GDM1 (cell line): ENCODE measurements around the gene KDM6B.
"Not testable (repeated sequence)": the region's sequence is repeated elsewhere in the genome, so short reads cannot be mapped to it uniquely, and the experiment has no call there.

Experiments
- DNase-seq: peaks from one replicate; lab custom pipeline; 2025; lab: John Stamatoyannopoulos, UW

KDM6B gene

GRCh38 chr17:7852262-7852670 lies 18.2 kb downstream of the KDM6B start:
- no peak for DNase-seq

GRCh38 chr17:7852919-7853690 lies 19.1 kb downstream of the KDM6B start:
- DNase-seq: no peak

- no peak for DNase-seq
These were observed 19.6 kb downstream of the KDM6B start for GRCh38 chr17:7853691-7854038.

DNA sequence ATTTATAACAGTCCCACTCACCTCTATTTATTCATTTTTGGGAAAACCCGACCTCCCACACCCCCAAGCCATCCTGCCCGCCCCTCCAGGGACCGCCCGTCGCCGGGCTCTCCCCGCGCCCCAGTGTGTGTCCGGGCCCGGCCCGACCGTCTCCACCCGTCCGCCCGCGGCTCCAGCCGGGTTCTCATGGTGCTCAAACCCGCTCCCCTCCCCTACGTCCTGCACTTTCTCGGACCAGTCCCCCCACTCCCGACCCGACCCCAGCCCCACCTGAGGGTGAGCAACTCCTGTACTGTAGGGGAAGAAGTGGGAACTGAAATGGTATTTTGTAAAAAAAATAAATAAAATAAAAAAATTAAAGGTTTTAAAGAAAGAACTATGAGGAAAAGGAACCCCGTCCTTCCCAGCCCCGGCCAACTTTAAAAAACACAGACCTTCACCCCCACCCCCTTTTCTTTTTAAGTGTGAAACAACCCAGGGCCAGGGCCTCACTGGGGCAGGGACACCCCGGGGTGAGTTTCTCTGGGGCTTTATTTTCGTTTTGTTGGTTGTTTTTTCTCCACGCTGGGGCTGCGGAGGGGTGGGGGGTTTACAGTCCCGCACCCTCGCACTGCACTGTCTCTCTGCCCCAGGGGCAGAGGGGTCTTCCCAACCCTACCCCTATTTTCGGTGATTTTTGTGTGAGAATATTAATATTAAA lies 20.2 kb downstream of the KDM6B start:
- no peak for DNase-seq

DNA sequence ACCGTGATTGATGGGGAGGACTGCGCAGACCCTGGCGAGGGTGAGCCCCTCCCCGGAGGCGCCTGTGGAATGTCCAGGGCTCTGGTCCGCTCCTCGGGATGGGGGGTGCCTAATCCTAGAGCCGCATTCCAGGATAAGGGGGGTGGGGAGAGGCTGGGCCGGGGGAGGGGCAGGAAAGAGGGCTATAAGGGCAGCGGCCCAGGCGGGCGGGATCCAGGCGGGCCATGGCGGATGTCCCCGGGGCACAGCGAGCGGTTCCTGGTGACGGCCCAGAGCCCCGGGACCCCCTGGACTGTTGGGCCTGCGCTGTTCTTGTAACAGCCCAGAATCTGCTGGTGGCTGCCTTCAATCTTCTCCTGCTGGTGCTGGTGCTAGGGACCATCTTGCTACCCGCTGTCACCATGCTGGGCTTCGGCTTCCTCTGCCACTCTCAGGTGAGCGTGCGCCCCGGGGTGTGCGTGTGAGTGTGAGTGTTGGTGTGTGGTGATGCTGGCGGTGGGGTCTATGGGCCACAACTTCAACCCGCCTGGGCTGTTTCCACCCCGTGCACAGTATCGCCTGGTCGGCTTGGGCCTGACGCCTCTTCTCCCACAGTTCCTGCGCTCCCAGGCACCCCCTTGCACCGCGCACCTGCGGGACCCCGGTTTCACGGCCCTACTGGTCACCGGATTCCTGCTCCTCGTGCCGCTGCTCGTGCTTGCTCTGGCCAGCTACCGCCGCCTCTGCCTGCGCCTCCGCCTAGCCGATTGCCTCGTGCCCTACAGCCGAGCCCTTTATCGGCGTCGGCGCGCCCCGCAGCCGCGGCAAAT lies 21.0 kb downstream of the KDM6B start, which contains the start of gene TMEM88:
TMEM88 (plus strand) TSS at position 216 of the 809 bp plus-strand sequence; CDS start at position 225, 9 bp downstream.
- DNase-seq: no peak

- no peak for DNase-seq
These were observed 21.6 kb downstream of the KDM6B start for GRCh38 chr17:7855660-7856010.

GRCh38 chr17:7856011-7856810 lies 22.2 kb downstream of the KDM6B start:
- DNase-seq: peak; percentile 60

- peak; percentile 98 for DNase-seq
These were observed 23.0 kb downstream of the KDM6B start, which contains the start of gene NAA38 for GRCh38 chr17:7856811-7857712. Gene NAA38 (minus strand): TSS chr17:7857559. CDS start chr17:7857463, 96 bp downstream.

DNA sequence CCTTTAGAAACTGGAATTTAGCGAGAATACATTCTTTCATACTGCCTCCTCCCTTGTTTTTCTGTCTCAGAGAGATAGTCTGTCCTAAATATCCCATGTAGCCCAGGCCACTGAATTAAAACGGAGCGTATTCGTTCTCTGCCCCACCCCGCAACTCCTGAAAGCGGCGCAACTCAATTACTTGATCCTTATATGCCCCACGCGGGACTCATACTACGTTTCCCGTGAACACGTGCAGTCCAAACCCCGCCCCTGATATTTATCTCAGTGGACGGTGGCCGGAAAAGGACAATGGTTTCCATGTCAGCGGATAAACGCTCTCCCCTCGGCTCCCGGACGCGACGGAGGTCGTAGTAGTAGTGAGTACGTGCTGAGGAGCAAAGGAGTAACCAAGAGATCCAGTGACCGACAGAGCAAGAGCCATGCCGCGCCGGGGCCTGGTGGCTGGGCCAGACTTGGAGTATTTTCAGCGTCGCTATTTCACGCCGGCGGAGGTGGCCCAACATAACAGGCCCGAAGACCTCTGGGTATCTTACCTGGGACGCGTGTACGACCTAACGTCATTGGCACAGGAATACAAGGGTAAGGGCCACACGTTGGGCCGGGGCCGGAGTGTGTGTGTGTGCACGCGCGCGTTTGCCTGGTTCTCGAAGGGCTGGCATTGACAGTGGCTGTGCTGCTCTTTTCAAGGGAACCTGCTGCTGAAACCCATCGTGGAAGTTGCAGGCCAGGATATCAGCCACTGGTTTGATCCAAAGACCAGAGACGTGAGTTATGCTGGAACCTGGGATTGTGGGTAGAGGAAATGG lies 23.9 kb downstream of the KDM6B start, which contains the start of gene CYB5D1:
CYB5D1 (plus strand) TSS at position 291 of the 809 bp plus-strand sequence; CDS start at position 423, 132 bp downstream.
- peak; percentile 91 for DNase-seq

GRCh38 chr17:7858522-7858810 lies 24.4 kb downstream of the KDM6B start:
- no peak for DNase-seq

DNA sequence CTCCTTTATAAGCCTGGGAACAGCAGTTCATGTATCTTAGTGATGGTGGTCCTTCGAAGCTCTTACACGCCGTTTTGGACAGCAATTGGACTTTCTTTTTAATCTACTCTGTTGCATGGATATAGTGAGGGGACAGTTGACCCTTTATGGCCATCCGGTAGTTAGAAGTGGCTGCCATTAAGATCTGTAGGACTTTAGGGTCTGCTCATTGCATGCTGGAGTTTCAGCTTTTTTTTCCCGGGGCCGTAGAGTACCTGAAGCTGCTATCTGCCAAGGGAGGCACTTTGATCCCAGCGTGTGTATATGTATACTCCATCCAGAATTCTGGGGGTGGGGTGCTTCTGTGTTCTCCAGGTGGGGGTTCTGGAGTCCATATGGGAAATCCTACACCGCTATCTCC lies 25.0 kb downstream of the KDM6B start:
- DNase-seq: no peak

DNA sequence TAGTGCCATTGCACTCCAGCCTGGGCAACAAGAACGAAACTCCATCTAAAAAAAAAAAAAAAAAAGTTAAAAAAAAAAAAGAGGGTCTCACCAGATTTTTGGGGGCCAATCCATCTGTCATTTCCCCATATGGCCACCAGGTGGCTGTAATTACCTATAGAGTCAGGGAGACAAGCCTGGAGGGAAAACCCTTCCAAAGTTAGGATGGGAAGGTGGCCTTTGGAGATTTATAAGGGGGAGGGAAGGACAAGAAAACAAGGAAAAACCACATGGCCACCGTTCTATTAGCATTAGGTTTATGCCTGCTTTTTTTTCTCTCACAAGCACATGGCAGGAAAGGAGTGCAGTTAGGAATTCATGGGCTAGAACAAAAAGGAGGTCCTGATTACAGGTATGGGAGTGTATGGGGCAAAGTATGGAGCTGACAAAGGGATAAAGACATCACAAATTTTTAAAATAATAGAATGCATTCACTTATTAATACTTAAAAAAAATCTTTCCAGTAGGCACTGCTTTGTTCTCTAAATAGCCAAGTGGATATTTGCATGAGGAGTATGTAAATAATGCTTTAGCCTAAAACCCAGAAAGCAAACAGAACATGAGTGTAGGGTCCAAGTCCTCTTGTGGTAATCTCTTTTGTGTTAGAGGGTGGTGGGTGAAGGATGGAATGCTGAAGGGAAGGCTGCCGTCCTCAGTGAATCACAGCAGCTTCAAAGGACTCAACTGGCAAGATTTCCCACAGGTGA lies 28.8 kb downstream of the KDM6B start:
- DNase-seq: peak; percentile 15

DNA sequence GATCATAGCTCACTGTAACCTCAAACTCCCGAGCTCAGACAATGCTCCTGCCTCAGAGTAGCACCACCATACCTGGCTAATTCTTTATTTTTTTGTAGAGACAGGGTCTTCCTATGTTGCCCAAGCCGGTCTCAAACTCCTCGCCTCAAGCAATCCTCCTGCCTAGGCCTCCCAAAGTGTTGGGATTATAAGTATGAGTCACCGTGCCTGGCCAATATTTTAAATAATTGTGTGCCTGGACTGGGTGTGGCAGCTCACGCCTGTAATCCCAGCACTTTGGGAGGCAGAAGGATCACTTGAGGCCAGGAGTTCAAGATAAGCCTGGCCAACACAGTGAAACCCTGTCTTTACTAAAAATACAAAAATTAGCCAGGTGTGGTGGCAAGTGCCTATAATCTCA lies 30.4 kb downstream of the KDM6B start:
- DNase-seq: not testable (repeated sequence)

DNA sequence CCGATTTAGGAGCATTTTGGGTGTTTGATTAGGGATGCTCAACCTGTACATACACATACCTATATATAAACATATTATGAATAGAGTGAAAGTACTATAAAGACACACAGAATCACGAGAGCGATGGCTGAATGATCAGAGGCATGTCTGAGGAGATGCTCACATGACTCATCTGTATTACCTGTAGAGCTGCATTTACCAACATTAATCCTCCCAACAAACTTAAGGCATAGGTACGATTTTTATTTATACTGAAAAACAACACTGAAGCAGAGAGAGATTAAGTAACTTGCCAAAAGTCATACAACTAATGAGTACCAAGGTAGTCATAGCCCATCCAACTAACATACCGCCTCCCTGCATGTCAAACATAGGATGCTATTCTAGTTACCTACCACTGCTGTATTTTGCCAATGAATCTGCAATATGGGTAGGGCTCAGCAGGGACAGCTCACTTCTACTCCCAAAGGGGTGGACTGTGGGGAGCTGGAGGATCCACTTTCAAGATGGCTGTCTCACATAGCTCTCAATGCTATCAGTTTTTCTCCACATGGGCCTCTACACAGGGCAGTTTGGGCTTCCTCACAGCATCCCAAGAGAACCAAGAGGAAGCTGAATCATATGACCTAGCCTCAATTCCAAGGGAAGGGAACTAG lies 31.1 kb downstream of the KDM6B start:
- DNase-seq: no peak

- DNase-seq: peak; percentile 66
These were observed 33.9 kb downstream of the KDM6B start for GRCh38 chr17:7867881-7868329.

GRCh38 chr17:7873051-7873450 lies 39.0 kb downstream of the KDM6B start:
- DNase-seq: no peak

DNA sequence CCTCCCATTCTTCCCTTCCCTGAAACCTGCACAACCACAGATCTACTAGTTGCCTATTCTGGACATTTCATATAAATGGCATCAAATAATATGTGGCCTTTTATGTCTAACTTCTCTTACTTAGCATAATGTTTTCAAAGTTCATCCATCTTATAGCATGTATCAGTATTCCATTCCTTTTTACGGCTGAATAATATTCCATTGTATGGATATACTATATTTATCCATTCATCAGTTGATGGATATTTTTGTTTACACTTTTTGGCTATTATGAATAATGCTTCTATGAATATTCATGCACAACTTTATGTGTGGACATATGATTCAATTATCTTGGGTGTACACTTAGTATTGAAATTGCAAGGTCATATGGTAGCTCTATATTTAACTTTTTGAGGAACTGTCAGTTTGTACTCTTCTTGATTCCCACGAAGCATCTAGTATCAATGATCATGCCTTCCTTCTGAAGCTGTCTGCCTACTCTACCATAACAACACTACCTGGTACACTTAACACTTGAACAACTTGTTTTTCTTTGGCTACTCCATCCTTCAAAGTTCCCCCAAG lies 41.9 kb downstream of the KDM6B start:
- no peak for DNase-seq

DNA sequence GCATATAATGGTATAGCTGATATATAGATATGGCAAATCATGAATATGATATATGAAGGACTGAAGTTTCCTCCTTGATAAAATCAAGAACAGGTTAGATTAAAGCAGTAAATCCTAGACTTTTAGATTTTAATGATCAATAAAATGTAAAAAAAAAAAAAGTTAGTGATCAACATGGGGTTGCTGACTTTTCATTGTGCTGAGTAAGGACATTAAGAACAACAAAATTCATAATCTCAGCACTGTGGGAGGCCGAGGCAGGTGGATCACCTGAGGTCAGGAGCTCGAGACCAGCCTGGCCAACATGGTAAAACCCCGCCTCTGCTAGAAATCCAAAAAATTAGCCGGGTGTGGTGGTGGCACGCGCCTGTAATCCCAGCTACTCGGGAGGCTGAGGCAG lies 44.2 kb downstream of the KDM6B start:
- no peak for DNase-seq
